AG04449 (cell line): ENCODE measurements around the gene HERC5.

Source experiments
- CTCF ChIA-PET: fragments of 350-600 bp; formaldehyde crosslinking; extraction: SDS; loops from one replicate; lab custom pipeline; 2021; ENCODE audit warnings: antibody characterized with exemption; lab: Yijun Ruan, JAX
- POLR2A ChIA-PET: fragments of 400-600, 350-600 bp; formaldehyde crosslinking; extraction: SDS; loops from one replicate; lab custom pipeline; 2020; ENCODE audit warnings: antibody characterized with exemption, inconsistent platforms; lab: Yijun Ruan, JAX
- DNase-seq: peaks from one replicate; pipeline ENCODE4 v3.0.0-alpha.2; 2010; ENCODE audit warnings: low read depth, low spot score
- H3K4me3 ChIP-seq: 2 replicates; pipeline ENCODE4 v1.5.1; 2011; ENCODE audit warnings: low read depth, mild to moderate bottlenecking, control low read depth, low read length
- TF ChIP-seq, protein P1 (sequence below): IDR thresholded peaks from one replicate; pipeline ENCODE4 v1.5.1; 2011; ENCODE audit warnings: mild to moderate bottlenecking, moderate library complexity, low read length, control low read depth, inconsistent platforms; ENCODE audit not compliant: insufficient read depth; ENCODE audit errors: missing control alignments

HERC5 gene

DNA sequence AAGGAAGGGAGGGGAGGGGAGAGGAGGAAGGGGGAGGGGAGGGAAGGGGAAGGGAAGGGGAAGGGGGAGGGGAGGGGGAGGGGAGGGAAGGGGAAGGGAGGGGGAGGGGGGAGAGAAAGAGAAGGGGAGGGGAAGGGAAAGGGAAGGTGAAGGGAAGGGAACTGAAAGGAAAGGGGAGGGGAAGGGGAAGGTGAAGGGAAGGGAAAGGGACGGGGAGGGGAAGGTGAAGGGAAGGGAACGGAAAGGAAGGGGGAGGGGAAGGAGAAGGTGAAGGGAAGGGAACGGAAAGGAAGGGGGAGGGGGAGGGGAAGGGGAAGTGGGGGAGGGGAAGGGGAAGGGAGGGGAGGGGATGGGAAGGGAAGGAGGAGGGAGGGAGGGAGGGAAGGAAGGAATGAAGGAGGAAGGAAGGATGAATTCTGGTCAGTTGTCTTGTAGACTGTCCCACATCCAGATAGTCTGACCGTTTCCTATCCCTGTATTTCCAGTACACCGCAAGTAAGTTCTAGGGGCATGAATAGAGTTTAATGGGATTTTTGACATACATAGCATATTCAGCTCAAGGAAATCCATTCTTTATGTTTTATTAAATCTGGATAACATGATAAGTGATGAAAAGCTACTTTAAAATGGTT is 20.4 kb downstream of the HERC5 start:
- H3K4me3 ChIP-seq = no peak overlapping the region
- ChIA-PET POLR2A (no interaction called here), CTCF (no interaction called here)
- no peak for DNase-seq
- TF ChIP-seq, protein P1, sequence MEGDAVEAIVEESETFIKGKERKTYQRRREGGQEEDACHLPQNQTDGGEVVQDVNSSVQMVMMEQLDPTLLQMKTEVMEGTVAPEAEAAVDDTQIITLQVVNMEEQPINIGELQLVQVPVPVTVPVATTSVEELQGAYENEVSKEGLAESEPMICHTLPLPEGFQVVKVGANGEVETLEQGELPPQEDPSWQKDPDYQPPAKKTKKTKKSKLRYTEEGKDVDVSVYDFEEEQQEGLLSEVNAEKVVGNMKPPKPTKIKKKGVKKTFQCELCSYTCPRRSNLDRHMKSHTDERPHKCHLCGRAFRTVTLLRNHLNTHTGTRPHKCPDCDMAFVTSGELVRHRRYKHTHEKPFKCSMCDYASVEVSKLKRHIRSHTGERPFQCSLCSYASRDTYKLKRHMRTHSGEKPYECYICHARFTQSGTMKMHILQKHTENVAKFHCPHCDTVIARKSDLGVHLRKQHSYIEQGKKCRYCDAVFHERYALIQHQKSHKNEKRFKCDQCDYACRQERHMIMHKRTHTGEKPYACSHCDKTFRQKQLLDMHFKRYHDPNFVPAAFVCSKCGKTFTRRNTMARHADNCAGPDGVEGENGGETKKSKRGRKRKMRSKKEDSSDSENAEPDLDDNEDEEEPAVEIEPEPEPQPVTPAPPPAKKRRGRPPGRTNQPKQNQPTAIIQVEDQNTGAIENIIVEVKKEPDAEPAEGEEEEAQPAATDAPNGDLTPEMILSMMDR = no peak

DNA sequence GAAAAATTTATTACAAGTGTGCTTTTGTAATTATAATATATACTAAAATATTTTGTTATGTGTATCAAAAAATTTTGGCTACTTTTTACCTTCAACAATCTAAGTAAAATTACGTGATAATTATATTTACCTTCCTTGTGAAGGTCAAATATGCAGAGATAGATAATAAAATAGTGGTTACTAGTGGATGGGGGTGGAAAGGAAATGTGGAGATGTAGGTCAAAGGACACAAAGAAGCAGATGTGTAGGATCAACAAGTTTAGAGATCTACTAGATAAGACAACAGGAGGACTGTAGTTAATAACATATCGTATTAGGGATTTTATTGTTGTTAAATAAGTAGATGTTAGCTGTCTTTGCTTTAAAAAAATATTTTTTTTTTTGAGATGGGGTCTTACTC is 21.3 kb downstream of the HERC5 start:
- TF ChIP-seq, protein P1 = no peak
- POLR2A ChIA-PET = no interaction called here
- no peak overlapping the region for H3K4me3 ChIP-seq
- CTCF ChIA-PET = no interaction called here
- no peak for DNase-seq

DNA sequence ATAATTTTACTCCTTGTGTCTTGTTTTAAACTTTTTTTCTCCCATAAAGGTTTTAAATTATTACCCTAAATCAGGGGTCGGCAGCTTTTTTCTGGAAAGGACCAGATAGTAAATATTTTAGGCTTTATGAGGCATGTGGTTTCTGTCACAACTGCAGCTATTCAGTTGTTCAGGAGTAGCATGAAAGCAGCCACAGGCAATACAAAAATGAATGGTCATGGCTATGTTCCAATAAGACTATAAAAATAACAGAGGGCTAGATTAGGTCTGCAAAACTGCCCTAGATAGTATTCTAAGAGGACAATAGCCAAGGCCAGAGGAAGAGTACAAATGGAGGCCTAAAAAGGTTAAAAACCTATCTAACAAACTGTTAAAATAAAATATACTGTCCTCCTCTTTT is 24.6 kb downstream of the HERC5 start:
- ChIA-PET CTCF (interaction anchor here (1.2 kb wide), 1 partner anchor 262 kb away, joined by 4 read pairs; no protein-coding TSS in a partner anchor), POLR2A (no interaction called here)
- no peak overlapping the region for H3K4me3 ChIP-seq
- no peak for DNase-seq
- TF ChIP-seq, protein P1 = no peak

DNA sequence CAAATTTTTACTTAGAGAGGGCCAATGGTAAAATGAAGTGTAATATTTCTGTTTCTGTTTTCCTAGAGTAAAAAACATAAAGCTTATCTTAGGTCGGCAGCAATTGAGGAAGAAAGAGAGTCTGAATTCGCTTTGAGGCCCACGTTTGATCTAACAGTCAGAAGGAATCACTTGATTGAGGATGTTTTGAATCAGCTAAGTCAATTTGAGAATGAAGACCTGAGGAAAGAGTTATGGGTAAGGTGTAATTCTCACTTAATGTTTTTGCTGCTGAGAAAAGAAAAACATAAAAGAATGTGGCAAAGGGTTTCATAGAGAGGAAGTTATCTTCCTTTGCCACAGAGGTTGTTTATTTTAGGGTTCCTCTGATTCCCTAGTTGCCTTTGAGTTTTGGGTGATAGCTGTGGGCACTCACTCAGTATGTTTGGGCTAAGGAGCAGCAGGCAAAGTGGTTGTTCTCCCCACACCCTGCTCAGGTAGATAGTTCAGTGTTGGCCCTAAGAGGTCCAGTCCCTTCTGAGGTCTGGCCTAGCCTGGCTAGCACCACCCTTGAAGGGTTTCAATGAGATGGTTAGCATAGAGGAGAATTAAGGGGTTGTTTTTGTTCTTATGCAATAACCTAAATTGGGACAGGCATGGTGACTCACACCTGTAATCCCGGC is 32.3 kb downstream of the HERC5 start:
- CTCF ChIA-PET = interaction anchor here (0.7 kb wide), 1 partner anchor 9 kb away, joined by 3 read pairs; no protein-coding TSS in a partner anchor
- no peak for DNase-seq
- TF ChIP-seq, protein P1 = no peak
- POLR2A ChIA-PET = no interaction called here
- H3K4me3 ChIP-seq = no peak overlapping the region

DNA sequence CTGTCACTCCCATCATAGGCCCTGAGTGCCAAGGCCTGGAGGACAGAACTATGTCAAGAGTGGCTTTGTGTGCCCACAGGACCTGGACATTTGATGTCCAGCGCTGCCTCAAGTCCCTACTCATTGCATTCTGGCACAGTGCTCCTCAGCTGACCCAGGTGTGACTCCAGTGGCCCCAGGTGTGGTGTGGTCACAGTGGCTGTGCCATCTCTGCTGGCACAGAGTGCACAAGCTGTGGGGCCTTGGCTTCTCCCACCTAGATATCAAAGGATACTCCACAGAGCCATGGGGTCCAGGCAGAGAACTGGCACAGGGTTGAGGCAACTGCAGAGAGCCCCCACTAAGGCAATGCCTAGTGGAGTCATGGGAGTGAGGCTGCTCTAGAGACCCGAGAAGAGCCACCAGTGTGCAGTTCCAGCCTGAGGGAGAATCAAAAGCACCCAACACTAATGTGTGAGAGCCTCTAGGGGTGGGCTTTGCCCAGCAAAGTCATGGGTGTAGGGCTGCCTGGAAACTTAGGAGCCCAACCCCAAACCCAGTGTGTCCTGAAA is 41.0 kb downstream of the HERC5 start:
- ChIA-PET POLR2A (no interaction called here), CTCF (no interaction called here)
- TF ChIP-seq, protein P1 = no peak
- no peak overlapping the region for H3K4me3 ChIP-seq
- DNase-seq = no peak

DNA sequence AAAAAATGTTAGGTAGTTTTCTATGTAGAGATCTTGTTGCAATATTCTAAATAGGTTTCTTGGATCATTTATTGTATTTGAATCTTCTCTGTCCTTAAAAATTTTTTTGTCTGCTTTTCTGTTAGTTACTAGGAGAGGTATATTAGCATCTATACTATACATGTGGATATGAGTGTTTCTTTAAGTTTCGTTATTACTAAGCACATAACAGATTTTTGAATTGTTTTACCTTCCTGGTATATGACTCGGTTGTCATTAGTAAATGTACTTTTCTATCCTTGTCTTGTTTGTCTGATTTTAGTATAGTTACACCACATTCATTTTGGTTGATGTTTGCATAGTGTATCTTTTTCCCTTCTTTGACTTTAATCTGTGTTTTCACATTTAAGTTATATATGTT is 46.4 kb downstream of the HERC5 start:
- ChIA-PET CTCF (interaction anchor here (1.4 to 1.6 kb wide), 3 partner anchors 12 to 284 kb away, joined by 3 to 5 read pairs (median 5); no protein-coding TSS in a partner anchor), POLR2A (no interaction called here)
- DNase-seq = no peak
- H3K4me3 ChIP-seq = no peak overlapping the region
- TF ChIP-seq, protein P1 = no peak
